GM19239 (cell line): ENCODE data around the gene TANGO2.
A peak's percentile ranks its signal among the peaks of the same experiment; 100 is the strongest.

ENCODE experiments used
- DNase-seq: peaks from one replicate; pipeline ENCODE4 v3.0.0; 2011; ENCODE audit warnings: low spot score; ENCODE audit not compliant: insufficient read length
- FAIRE-seq: peaks from 2 replicates; lab custom pipeline; 2011; peaks lifted over from hg19 to GRCh38; lab: Jason Lieb, UNC

Gene TANGO2

DNA sequence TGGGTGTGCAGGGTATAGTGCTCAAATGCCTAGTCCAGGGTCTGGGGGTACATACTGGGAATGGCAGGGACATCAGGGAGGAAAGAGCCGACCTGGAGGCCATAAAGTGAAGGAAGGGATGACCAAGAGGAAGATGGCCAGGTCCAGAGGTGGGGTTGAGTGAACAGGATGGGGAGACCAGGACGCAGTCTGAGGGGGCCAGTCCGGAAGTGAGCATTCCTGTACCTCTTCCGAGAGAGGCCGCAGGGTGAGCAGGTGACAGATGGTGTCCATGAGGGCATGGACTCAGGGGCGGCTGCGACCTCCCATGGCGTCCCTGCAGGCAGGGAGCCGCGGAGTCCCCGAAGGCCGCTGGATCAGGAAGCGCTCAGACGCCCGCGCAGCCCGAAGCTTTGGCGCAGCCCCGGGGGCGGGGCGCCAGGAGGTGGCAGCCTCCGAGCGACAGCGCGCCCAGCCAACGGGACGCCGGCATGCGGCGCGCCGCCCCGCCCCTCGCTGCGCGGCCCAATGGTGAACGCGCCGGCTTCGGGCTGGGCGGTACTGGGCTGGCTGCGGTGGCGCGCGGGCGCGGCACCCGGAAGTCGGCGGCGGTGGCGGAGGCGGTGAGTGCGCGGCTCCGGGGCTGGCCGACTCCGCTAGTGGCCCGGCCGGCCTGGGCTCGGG lies at the start of gene TANGO2:
Gene TANGO2, plus strand, starts transcription at position 578 of the 663 bp plus-strand sequence. CDS start 15,689 bp downstream, outside the sequence.
- peak; percentile 83 for FAIRE-seq

GRCh38 chr22:19971276-19972124 lies 49.4 kb upstream of the TANGO2 start:
- FAIRE-seq (no peak), DNase-seq (no peak)

More for the DNA sequence above, at the start of gene TANGO2:
- peak; percentile 94 for DNase-seq

GRCh38 chr22:19972251-19972650 lies 48.7 kb upstream of the TANGO2 start:
- FAIRE-seq, result no peak

GRCh38 chr22:19972652-19973550 lies 48.0 kb upstream of the TANGO2 start:
- FAIRE-seq, result no peak
- DNase-seq, result no peak

More at GRCh38 chr22:19972251-19972650, 48.7 kb upstream of the TANGO2 start:
- no peak for DNase-seq

GRCh38 chr22:19973551-19974267 lies 47.2 kb upstream of the TANGO2 start:
- FAIRE-seq (no peak), DNase-seq (no peak)

DNA sequence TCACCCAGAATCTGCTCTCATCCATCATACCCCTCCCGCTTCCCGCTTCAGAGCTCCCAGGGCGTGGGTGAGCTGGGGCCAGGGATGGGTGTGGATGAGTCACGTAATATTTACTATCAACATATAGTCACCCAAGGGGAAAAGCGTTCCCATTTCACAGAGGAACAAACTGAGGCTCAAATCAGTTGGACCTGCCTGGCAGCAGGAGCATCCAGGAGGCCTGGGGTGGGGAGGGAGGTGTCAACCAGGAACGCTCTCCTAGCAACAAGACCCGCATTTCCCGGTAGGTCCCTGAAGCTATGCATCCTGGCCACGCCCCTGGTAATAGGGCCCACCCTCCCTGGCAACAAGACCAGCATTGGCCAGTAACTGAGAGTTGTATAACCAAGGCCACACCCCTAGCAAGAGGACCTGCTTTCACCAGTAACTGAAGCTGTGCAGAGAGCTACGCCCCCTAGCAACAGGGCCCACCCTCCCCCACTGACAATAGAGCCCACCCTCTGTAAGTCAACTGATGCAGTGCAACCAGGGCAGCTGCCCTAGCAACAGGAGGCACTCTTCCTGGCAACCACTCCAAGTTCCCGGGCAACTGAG lies 46.5 kb upstream of the TANGO2 start:
- peak; percentile 18 for FAIRE-seq
- DNase-seq, result peak; percentile 86

GRCh38 chr22:19974935-19975706 lies 45.8 kb upstream of the TANGO2 start:
- FAIRE-seq (no peak), DNase-seq (no peak)

DNA sequence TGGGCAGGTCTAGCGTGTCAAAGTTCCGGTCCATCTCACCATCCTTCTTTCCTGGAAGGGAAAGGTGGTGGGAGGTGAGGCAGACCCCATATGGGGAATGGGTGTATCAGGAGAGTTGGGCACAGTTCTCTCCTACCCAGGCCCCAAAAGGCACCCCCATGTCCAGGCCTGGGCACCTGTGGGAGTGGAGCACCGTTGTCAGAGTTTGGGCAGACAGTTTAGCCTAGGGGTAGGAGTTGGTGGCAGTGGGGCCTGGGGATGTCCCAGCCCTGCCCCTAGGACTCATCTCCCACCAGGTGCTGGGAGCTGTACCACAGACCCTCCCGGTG lies 45.2 kb upstream of the TANGO2 start:
- no peak for FAIRE-seq
- no peak for DNase-seq

DNA sequence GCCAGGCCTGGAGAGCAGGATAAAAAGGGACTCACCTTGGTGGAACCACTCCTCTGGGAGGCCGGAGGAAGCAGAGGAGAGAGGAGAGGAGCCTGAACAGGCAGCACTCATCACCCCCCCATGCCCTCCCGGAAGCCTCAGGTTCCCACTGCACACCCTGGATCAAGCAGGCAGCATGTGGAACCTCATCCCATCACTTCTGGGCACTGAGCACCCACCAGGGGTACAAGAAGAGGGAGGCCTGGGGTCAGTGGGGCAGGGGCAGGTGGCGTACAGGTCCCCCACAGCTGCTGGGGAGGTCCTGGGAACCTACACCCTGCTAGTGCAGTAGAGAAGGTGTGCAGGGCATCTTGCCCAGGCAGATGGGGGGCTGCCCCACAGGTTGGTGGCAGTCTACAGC lies 44.2 kb upstream of the TANGO2 start:
- DNase-seq (no peak), FAIRE-seq (no peak)

DNA sequence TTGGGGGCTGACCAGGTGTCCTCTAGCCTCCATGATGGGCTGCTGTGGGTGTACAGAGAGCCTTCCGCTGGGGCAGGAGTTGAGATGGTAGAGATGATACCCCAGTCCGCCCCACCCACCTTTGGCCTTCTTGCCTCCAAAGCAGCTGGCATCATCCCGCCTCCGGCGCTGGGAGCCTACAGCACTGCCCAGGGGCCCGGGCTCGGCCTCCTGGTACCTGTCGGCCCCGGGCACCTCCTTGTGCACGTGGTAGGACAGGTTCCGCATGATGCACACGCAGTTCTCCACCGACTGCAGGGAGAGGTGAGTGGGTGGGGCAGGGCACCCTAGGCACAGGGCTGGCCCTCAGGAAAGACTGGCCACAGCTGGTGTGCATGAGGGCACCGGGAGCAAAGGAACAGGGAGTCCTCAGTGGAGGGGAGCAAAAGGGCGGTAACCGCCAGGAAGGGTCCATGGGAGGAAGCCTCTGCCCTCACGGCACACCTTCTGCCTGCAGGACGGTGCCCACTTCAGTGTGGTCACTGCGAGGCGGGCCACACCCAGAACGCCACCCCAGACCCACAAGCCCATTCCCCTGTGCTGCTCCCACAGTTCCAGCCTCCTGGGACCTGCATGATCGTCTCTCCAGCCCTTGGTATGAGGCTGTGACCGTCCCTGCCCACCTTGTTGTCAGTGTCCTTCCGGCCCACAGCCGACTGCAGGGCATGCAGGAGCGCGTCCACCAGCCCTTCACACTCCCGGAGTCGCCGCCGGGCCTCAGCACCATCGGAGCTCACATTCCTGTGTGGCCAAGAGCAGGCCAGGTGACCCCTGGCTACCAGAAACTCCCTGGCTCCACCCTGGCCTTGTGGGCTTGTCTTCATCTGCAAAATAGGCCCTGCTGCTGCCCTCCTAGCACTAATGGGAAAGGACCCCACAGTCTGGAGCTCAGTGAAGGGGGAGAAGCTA lies 43.3 kb upstream of the TANGO2 start:
- no peak for FAIRE-seq
- DNase-seq, result no peak

DNA sequence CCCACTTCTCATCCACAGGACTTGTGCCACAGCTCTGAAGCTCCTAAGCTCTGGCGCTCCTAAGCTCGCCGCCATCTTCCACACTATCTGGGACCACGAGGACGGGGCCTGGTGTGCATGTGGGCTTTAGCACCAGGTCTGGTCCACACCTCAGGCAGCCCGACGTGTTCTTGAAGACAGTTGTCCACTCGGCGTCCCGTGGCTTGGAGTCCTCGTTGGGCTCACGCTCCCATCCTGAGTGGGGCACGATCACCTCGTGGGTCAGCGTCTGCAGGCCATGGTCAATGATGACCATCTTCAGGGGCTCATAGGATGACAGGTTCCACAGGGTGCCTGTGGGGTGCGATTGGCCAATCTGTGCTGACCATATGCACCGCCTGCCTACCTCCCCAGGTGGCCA lies 42.2 kb upstream of the TANGO2 start:
- FAIRE-seq (no peak), DNase-seq (no peak)

DNA sequence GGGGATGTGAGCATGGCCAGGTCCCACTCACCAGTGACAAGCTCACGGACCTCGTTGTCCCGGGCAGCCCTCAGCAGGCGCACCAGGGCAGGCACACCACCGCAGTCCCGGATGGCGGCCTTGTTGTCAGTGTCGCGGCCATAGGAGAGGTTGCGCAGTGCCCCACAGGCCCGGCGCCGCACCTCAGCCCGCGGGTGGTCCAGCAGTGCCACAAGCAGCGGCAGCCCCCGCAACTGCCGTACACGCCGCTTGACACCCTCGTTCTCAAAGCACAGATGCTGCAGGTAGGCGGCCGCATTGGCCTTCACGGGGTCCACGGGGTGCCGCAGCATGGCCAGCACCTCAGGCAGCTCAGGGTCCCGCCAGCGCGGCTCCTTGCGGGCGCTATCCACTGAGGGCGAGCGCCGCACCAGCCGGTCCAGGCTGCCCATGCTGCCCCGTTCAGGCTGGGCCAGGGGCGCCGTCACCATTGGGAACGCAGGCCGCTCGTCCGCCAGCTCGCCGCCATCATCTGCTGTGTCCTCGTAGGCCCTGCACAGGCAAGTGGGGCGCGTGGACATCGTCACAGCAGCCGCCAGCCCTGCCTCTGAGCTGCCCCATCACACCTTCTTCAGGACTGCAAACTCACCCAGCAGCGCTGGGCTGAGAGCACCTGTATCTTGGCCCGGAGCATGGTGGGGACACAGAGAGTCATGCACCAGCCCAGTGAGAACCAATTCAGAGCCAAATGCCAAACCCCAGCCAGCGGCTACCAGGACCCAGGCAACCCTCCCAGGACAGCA lies 41.0 kb upstream of the TANGO2 start:
- FAIRE-seq (no peak), DNase-seq (no peak)

DNA sequence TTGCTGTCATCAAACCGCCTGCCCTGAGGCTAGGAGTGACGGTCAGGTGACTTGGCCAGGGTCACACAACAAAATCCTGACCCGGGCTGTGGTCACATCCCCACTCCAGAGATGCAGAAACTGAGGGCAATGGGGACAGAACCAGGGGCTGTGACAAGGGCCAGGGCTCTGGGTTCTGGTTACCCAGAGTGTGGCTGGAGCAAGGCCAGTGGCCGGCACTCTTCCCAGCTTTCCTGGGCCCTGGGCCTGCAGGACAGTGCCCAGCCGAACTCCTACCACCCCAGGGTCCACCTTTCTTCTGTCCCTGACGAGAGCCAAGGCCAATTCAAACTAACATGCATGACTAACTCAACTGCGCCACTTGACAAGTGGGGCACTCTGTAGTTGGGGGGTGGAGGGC lies 40.1 kb upstream of the TANGO2 start:
- FAIRE-seq (no peak), DNase-seq (no peak)

GRCh38 chr22:19981171-19981960 lies 39.5 kb upstream of the TANGO2 start:
- no peak for FAIRE-seq
- DNase-seq, result no peak

DNA sequence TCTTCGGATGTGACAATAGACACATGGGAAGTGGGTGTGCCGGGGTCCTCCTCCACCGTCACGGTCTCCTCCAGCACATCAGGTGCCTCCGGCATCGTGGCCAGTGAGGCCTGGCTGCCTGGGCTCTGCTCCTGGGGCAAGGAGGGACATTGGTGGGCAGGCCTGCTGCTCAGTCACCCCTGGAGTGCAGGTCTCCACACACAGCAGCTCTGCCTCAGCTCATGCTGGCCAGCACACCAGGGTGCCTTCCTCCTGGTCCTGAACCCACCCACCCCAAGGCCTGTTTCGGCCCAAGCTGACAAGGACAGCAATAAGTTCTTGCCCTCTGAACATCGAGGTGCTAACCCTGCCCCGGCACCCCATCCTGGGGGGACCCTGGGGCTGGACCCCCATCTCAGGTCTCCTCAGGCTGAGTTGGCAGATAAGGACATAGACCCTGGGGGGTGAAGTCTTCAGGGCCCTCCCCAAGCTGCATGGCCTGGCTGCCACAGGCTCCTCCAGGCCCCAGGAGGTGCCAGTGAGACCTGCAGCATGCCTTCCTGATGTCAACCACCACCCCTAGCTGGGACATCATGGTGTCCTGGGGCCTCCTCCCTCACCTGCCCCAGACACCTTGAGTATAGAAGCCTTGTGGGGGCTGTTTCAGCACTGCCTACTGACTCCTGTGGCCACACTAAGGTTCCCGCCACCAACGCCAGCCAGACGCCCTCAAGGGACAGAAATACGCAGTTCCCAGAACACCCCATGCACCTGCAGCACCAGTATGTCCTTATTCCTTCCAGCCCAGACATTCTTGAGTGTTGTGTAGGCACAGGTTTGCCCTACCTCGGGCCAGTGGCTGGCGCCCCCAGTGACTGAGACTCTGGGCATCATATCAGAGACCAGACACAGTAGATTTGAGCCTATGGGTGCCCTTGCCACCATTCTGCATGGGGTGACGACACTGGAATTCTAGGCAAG lies 38.7 kb upstream of the TANGO2 start:
- DNase-seq, result no peak
- no peak for FAIRE-seq
